ENCODE measurements around the gene AQP1. TPM values are rescaled to one million over a fixed set of nuclear protein-coding genes. Genes with fewer than 3 reads are reported as not detected.

Gene AQP1
- total RNA-seq, 1 donor from 2014 or later, result 2.1 TPM

DNA sequence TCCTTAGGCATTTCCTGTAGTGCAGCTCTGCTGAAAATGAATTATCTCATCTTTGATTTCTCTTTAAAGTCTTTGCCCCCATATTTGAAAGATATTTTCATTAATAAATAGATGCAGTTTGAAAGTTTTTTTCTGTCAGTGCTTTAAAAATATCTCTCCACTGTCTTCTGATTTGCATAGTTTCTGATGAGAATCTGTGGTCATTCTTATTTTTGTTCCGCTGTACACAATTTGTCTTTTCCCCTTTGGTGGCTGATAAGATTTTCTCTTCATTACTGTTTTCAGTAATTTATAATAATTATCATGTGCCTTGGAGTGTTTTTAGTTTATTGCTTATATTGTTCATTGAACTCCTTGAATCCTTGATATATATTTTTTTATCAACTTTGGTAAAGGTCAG, 45.1 kb downstream of the AQP1 start:
- TF ChIP-seq CTCF (conservative IDR thresholded peaks at IDR 0.05; ENCODE audit: low read depth, low read length), result no peak
- no peak for DNase-seq (ENCODE audit: low read depth)
- no peak overlapping the region for H3K4me3 ChIP-seq (ENCODE audit: low read depth, low read length)

DNA sequence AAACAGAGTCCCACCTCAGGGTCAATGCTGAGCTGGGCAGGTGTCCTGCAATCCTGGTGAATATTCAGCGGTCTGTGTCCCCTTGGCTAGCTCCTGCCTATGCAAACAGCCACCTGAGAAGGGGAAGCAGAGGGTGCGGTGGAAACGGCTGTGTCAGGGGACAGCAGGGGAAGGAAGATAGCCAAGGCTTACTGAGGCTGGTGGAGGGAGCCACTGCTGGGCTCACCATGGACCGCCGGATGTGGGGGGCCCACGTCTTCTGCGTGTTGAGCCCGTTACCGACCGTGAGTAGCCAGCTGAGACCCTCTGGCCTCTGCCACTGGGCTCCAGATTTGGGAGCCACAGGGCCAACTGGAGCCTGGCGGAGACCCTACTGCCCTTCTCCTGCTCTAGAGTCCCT, 52.2 kb downstream of the AQP1 start, which contains the start of gene GHRHR:
TSS of gene GHRHR (plus strand) at position 112 of the 400 bp plus-strand sequence. CDS start at position 228, 116 bp downstream.
- no peak for TF ChIP-seq CTCF (conservative IDR thresholded peaks at IDR 0.05; ENCODE audit: low read depth, low read length)
- no peak for DNase-seq (ENCODE audit: low read depth)
- H3K4me3 ChIP-seq (ENCODE audit: low read depth, low read length), result no peak within 1 kb of the TSS

GRCh38 chr7:30965372-30965771, 53.7 kb downstream of the AQP1 start:
- DNase-seq (ENCODE audit: low read depth), result no peak
- no peak for TF ChIP-seq CTCF (conservative IDR thresholded peaks at IDR 0.05; ENCODE audit: low read depth, low read length)
- no peak overlapping the region for H3K4me3 ChIP-seq (ENCODE audit: low read depth, low read length)

DNA sequence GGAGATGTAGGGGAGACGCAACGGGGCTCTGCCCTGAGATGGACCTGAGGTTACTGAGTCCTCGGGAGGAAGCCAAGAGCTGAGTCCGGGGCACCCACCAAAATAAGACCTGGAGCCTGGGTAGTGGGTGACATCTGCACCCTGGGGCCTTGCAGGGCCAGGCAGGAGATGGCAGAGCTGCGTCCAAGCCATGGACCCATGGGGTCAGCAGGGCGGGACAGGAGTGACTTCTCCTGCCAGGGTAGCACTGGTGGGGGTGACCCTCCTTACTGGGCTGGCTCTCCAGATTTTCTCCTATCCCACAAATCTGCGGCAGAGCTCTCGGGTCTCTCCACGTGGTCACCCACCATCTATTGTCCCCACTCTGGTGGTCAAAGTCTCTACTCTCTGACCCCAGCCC, 54.2 kb downstream of the AQP1 start:
- no peak for DNase-seq (ENCODE audit: low read depth)
- H3K4me3 ChIP-seq (ENCODE audit: low read depth, low read length), result no peak overlapping the region
- TF ChIP-seq CTCF (conservative IDR thresholded peaks at IDR 0.05; ENCODE audit: low read depth, low read length), result no peak

DNA sequence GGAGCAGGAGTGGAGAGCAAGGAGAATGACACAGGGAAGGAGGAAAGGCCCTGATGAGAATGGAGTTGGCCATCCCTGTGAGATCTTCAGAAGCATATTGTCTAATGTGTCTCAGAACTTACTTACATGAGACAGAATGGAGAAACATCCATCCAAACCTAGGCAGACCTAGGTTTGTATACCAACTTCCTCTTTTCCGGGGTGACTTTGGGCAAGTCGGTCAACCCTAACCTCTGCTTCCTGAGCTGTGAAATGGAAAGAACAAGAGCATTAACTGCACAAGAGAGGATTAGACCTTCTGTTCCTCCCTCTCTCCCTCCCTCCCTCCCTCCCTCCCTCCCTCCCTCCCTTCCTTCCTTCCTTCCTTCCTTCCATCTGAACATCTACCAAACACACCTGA, 56.6 kb downstream of the AQP1 start:
- DNase-seq (ENCODE audit: low read depth), result no peak
- no peak for TF ChIP-seq CTCF (conservative IDR thresholded peaks at IDR 0.05; ENCODE audit: low read depth, low read length)
- no peak overlapping the region for H3K4me3 ChIP-seq (ENCODE audit: low read depth, low read length)

DNA sequence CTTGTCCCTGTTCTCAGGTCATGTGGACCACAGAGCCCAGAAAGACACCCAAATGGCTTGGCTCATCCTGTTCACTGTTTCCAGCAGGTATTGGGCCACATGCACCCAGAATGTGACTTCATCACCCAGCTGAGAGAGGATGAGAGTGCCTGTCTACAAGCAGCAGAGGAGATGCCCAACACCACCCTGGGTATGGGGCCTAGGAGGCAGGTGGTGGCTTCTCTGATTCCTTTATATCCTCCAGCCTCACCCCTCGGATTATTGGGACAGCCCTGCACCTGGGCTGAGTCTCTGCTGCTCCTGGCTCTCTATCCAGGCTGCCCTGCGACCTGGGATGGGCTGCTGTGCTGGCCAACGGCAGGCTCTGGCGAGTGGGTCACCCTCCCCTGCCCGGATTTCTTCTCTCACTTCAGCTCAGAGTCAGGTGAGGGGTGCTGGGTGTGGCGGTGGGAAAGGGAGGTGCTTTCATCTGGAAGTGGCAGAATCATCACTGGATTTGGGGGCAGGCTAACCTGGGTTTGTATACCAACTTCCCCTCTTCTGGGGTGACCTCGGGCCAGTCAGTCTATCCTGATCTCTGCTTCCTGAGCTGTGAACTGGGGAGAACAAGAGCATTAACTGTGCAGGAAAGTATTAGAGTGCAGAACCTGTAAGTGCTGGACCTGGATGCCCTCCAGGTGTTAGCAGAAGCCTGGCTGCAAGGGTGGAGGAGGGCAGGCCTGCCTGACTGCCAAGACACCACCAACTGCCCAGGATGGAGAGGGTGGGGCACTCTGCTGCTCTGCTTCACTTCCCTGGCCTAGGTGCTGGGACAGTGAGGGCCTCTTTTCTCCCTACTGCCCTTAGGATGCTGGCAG, 57.3 kb downstream of the AQP1 start:
- TF ChIP-seq CTCF (conservative IDR thresholded peaks at IDR 0.05; ENCODE audit: low read depth, low read length), result no peak
- DNase-seq (ENCODE audit: low read depth), result no peak
- H3K4me3 ChIP-seq (ENCODE audit: low read depth, low read length), result no peak overlapping the region

- no peak for DNase-seq (ENCODE audit: low read depth)
- no peak for TF ChIP-seq CTCF (conservative IDR thresholded peaks at IDR 0.05; ENCODE audit: low read depth, low read length)
- H3K4me3 ChIP-seq (ENCODE audit: low read depth, low read length), result no peak overlapping the region
Observed at GRCh38 chr7:30969604-30969970, 57.9 kb downstream of the AQP1 start.

All from epithelial cell of proximal tubule (primary cell).